H9 (cell line): ENCODE results near the gene BABAM1. TPM values are rescaled to one million over a fixed set of nuclear protein-coding genes. Genes with fewer than 3 reads are reported as not detected.

Experiments
- DNase-seq: peaks from one replicate; pipeline ENCODE4 v3.0.0-alpha.2; 2017
- H2AFZ ChIP-seq: one replicate; pipeline ENCODE4 v1.6.1; 2013; ENCODE audit warnings: mild to moderate bottlenecking, low read length, control low read depth, moderate library complexity
- H2AK5ac ChIP-seq: 2 replicates; pipeline ENCODE4 v1.6.1; 2013; ENCODE audit warnings: low read length, control low read depth, mixed read lengths; ENCODE audit not compliant: insufficient read length
- H2BK120ac ChIP-seq: one replicate; pipeline ENCODE4 v1.6.1; 2013; ENCODE audit warnings: low read depth, mild to moderate bottlenecking, low read length, control low read depth, inconsistent platforms; ENCODE audit not compliant: poor library complexity, severe bottlenecking
- H2BK12ac ChIP-seq: 2 replicates; pipeline ENCODE4 v1.6.1; 2013; ENCODE audit warnings: low read length, control low read depth, mixed read lengths, low read depth; ENCODE audit not compliant: insufficient read length
- H2BK15ac ChIP-seq: 2 replicates; pipeline ENCODE4 v1.6.1; 2013; ENCODE audit warnings: low read depth, low read length, control low read depth
- H2BK20ac ChIP-seq: one replicate; pipeline ENCODE4 v1.6.1; 2013; ENCODE audit warnings: low read depth, mild to moderate bottlenecking, low read length, control low read depth, inconsistent platforms; ENCODE audit not compliant: poor library complexity, severe bottlenecking
- H2BK5ac ChIP-seq: 2 replicates; pipeline ENCODE4 v1.6.1; 2013; ENCODE audit warnings: low read length, control low read depth, mixed read lengths; ENCODE audit not compliant: insufficient read length
- H3K14ac ChIP-seq: 2 replicates; pipeline ENCODE4 v1.6.1; 2013; ENCODE audit warnings: low read length, control low read depth; ENCODE audit not compliant: insufficient read depth
- H3K18ac ChIP-seq: 2 replicates; pipeline ENCODE4 v1.6.1; 2013; ENCODE audit warnings: low read depth, mild to moderate bottlenecking, mixed read lengths, low read length, control low read depth; ENCODE audit not compliant: insufficient read length
- H3K23ac ChIP-seq: 2 replicates; pipeline ENCODE4 v1.6.1; 2013; ENCODE audit warnings: low read length, control low read depth, mixed read lengths, low read depth; ENCODE audit not compliant: insufficient read length
- H3K23me2 ChIP-seq: 2 replicates; pipeline ENCODE4 v1.6.1; 2013; ENCODE audit warnings: low read depth, mild to moderate bottlenecking, mixed read lengths, low read length, control low read depth; ENCODE audit not compliant: insufficient read length, poor library complexity, severe bottlenecking
- H3K27ac ChIP-seq: 2 replicates; pipeline ENCODE4 v1.5.1; 2013; ENCODE audit warnings: low read length, control low read depth, mixed read lengths, low read depth; ENCODE audit not compliant: insufficient read length
- H3K27me3 ChIP-seq: 2 replicates; pipeline ENCODE4 v1.6.1; 2013; ENCODE audit warnings: low read length, control low read depth, inconsistent platforms; ENCODE audit not compliant: insufficient read depth
- H3K4ac ChIP-seq: 2 replicates; pipeline ENCODE4 v1.6.1; 2013; ENCODE audit warnings: low read depth, mild to moderate bottlenecking, control low read depth, inconsistent platforms, low read length, moderate library complexity
- H3K4me1 ChIP-seq: 2 replicates; pipeline ENCODE4 v1.6.1; 2013; ENCODE audit warnings: low read length, control low read depth, inconsistent platforms; ENCODE audit not compliant: insufficient read depth
- H3K4me2 ChIP-seq: 2 replicates; pipeline ENCODE4 v1.6.1; 2013; ENCODE audit warnings: low read length, control low read depth, mixed read lengths; ENCODE audit not compliant: insufficient read length, insufficient read depth
- H3K56ac ChIP-seq: 2 replicates; pipeline ENCODE4 v1.6.1; 2013; ENCODE audit warnings: low read depth, mild to moderate bottlenecking, mixed read lengths, low read length, control low read depth; ENCODE audit not compliant: insufficient read length
- H3K79me1 ChIP-seq: 2 replicates; pipeline ENCODE4 v1.6.1; 2013; ENCODE audit warnings: low read depth, mild to moderate bottlenecking, moderate library complexity, low read length, control low read depth, inconsistent platforms; ENCODE audit not compliant: insufficient read depth, poor library complexity, severe bottlenecking
- H3K79me2 ChIP-seq: 2 replicates; pipeline ENCODE4 v1.6.1; 2013; ENCODE audit warnings: low read length, control low read depth, inconsistent platforms; ENCODE audit not compliant: insufficient read depth
- H3K9ac ChIP-seq: 2 replicates; pipeline ENCODE4 v1.6.1; 2013; ENCODE audit warnings: low read length, control low read depth, mixed read lengths; ENCODE audit not compliant: insufficient read length; ENCODE audit errors: extremely low read depth
- H3K9me3 ChIP-seq: one replicate; pipeline ENCODE4 v1.6.1; 2013; ENCODE audit warnings: low read depth, low read length, inconsistent platforms; ENCODE audit not compliant: control insufficient read depth
- H3T11ph ChIP-seq: one replicate; pipeline ENCODE4 v1.6.1; 2013; ENCODE audit warnings: mild to moderate bottlenecking, low read length, control low read depth, inconsistent platforms
- H4K20me1 ChIP-seq: one replicate; pipeline ENCODE4 v1.6.1; 2013; ENCODE audit not compliant: control insufficient read depth, insufficient read length, insufficient read depth
- H4K5ac ChIP-seq: 2 replicates; pipeline ENCODE4 v1.6.1; 2013; ENCODE audit warnings: low read depth, mild to moderate bottlenecking, mixed read lengths, low read length, control low read depth; ENCODE audit not compliant: insufficient read length
- H4K8ac ChIP-seq: replicated peaks from 2 replicates; pipeline ENCODE4 v1.6.1; 2013; ENCODE audit warnings: low read length, control low read depth, mixed read lengths, low read depth; ENCODE audit not compliant: insufficient read length
- H4K91ac ChIP-seq: 2 replicates; pipeline ENCODE4 v1.6.1; 2013; ENCODE audit warnings: low read depth, mild to moderate bottlenecking, moderate library complexity, mixed read lengths, low read length, control low read depth; ENCODE audit not compliant: insufficient read length
- H3K27ac Mint-ChIP-seq, 3 experiments: 2 replicates in 2 of 3; 3 replicates in 1 of 3; pipeline ENCODE4 v1.8.0; 2020 to 2021; ENCODE audit warnings: mixed read lengths in 3 of 3, mild to moderate bottlenecking in 1 of 3, moderate library complexity in 1 of 3
- H3K27me3 Mint-ChIP-seq: 2 replicates; pipeline ENCODE4 v1.8.0; 2021; ENCODE audit warnings: low read depth, mild to moderate bottlenecking, moderate library complexity, mixed read lengths
- H3K36me3 Mint-ChIP-seq, 3 experiments: 2 replicates in 2 of 3; 3 replicates in 1 of 3; pipeline ENCODE4 v1.8.0; 2020 to 2021; ENCODE audit warnings: low read depth in 3 of 3, mixed read lengths in 3 of 3; ENCODE audit not compliant: insufficient read depth in 1 of 3
- H3K4me1 Mint-ChIP-seq, 2 experiments: 2 replicates each; pipeline ENCODE4 v1.8.0; 2020; ENCODE audit warnings: mixed read lengths in 2 of 2
- H3K4me3 Mint-ChIP-seq, 2 experiments: 2 replicates in 1 of 2; 3 replicates in 1 of 2; pipeline ENCODE4 v1.8.0; 2020 to 2021; ENCODE audit warnings: mild to moderate bottlenecking in 2 of 2, mixed read lengths in 2 of 2, moderate library complexity in 1 of 2
- H3K9me3 Mint-ChIP-seq, 2 experiments: 2 replicates in 1 of 2; 3 replicates in 1 of 2; pipeline ENCODE4 v1.8.0; 2020; ENCODE audit warnings: mild to moderate bottlenecking in 2 of 2, mixed read lengths in 2 of 2, moderate library complexity in 1 of 2
- CTCF ChIP-seq: fragments of 200-600 bp; sonication (generic); conservative IDR thresholded peaks from 3 replicates; pipeline ENCODE4 v1.8.0; 2021; ENCODE audit warnings: antibody characterized with exemption, mild to moderate bottlenecking
- WGBS: extraction: QIAGEN DNeasy Blood & Tissue Kit; methylation state at CpG from one replicate; pipeline ENCODE4 v1.1.7; 2013; ENCODE audit warnings: missing lambda C conversion rate, low lambda C conversion rate, mixed read lengths; ENCODE audit not compliant: insufficient read length; ENCODE audit errors: extremely low coverage; 5-methylcytosine and 5-hydroxymethylcytosine counted together
- total RNA-seq: library from RNA; stranded (reverse); gene quantifications from 2 replicates; pipeline ENCODE4 v1.2.1, GENCODE V29; 2021

The BABAM1 gene
- total RNA-seq, 1 experiment from 2014 or later: 130 TPM

DNA sequence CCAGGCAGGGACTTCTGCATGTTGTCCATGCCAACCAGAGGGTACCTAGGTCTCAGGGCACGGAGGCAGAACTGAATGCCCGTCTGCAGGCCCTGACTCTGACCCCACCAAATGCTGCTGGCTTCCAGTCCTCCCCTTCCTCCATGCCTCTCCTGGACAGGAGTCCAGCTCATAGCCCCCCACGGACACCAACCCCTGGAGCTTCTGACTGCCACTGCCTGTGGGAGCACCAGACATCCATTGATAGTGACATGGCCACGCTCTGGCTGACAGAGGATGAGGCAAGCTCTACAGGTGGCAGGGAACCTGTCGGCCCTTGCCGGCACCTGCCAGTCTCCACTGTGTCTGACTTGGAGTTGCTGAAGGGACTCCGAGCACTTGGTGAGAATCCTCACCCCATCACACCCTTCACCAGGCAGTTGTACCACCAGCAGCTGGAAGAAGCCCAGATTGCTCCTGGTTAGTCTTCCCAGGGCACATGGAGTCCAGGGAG is 16.3 kb downstream of the BABAM1 start:
- no peak for TF ChIP-seq CTCF
- H4K20me1 ChIP-seq: peaks cover 4% of the 10 kb centered on the region
- H3K9me3 Mint-ChIP-seq: no peaks in the 10 kb centered on the region; a peak in 1 of 5 replicates
- no peaks in the 10 kb centered on the region for H3K79me1 ChIP-seq
- H2BK20ac ChIP-seq: no peak overlapping the region
- H2BK12ac ChIP-seq: no peak overlapping the region
- no peak overlapping the region for H3K27ac Mint-ChIP-seq
- H3K4me3 Mint-ChIP-seq: peak overlapping the region in 1 of 2 experiments; percentile 63; a peak in 1 of 5 replicates
- H3K9me3 ChIP-seq: no peaks in the 10 kb centered on the region
- H2BK120ac ChIP-seq: no peak overlapping the region
- H3K4ac ChIP-seq: no peak overlapping the region
- H3K9ac ChIP-seq: no peak overlapping the region
- no peak overlapping the region for H3K56ac ChIP-seq
- H3K27ac ChIP-seq: no peak overlapping the region
- no peak overlapping the region for H3K14ac ChIP-seq
- peaks cover 5% of the 10 kb centered on the region for H3K23me2 ChIP-seq
- no peak overlapping the region for H3K18ac ChIP-seq
- no peak overlapping the region for H3K4me2 ChIP-seq
- no peaks in the 10 kb centered on the region for H3K79me2 ChIP-seq
- no peak for DNase-seq
- H2BK5ac ChIP-seq: no peak overlapping the region
- WGBS: no CpG with 5 or more reads among the region's 7 CpGs
- H3K4me1 Mint-ChIP-seq: peaks cover 4 to 5% of the 10 kb centered on the region in 2 experiments; a peak in 2 of 4 replicates
- no peak overlapping the region for H3K23ac ChIP-seq
- H3K27me3 Mint-ChIP-seq: peaks cover 7% of the 10 kb centered on the region
- peaks cover 25 to 31% (median 26%) of the 10 kb centered on the region in 3 experiments for H3K36me3 Mint-ChIP-seq
- no peak overlapping the region for H4K91ac ChIP-seq
- no peak overlapping the region for H4K8ac ChIP-seq
- H2AFZ ChIP-seq: no peak overlapping the region
- no peak overlapping the region for H4K5ac ChIP-seq
- no peak overlapping the region for H2AK5ac ChIP-seq
- no peaks in the 10 kb centered on the region for H3K4me1 ChIP-seq
- H3T11ph ChIP-seq: no peak overlapping the region
- H2BK15ac ChIP-seq: no peak overlapping the region
- H3K27me3 ChIP-seq: no peaks in the 10 kb centered on the region; the same call in 1 of the 2 replicates
